Spleen (tissue), 7 donors: Measurements from ENCODE around the gene OR10P1.

Experiments
- CTCF ChIP-seq, 11 experiments: fragments of 200-600 bp in 7 of 11; fragments of 450-650 bp in 4 of 11; sonication (generic) in 4 of 11; IDR thresholded peaks in 8 of 11; conservative IDR thresholded peaks in 3 of 11; 1 replicate in 7 of 11; 2 replicates in 4 of 11; pipeline versions ENCODE4 v1.4.0 to v1.8.0; 2016 to 2021; ENCODE audit warnings: antibody characterized with exemption in 11 of 11, inconsistent platforms in 4 of 11, mild to moderate bottlenecking in 1 of 11
- POLR2A ChIP-seq, 3 donors: fragments of 450-650 bp; IDR thresholded peaks; one replicate each; pipeline ENCODE4 v1.5.1; 2017; ENCODE audit warnings: antibody characterized with exemption in 3 of 3, mild to moderate bottlenecking in 1 of 3
- POLR2AphosphoS5 ChIP-seq, 3 donors: sonication (generic); formaldehyde crosslinking; IDR thresholded peaks; one replicate each; pipeline ENCODE4 v1.5.1; 2017; ENCODE audit warnings: antibody characterized with exemption in 3 of 3
- donor health status: DM: no; HTN: no; CAD: no; lungs with moderate emphysema.
- donor health status: DM: no; HTN: no; CAD: no.
- donor health status: DM: no; HTN: no; CAD: no.

GRCh38 chr12:55644591-55644990, 7.9 kb downstream of the OR10P1 start:
- TF ChIP-seq CTCF (IDR thresholded peaks at IDR 0.05 in 8 of 11, conservative IDR thresholded peaks at IDR 0.05 in 3 of 11) (no peak), POLR2AphosphoS5 (IDR thresholded peaks at IDR 0.05) (no peak), POLR2A (IDR thresholded peaks at IDR 0.05) (no peak)
